Tibial artery (tissue), 4 donors: ENCODE results near the gene ICAM2.

ENCODE experiments used
- DNase-seq, 2 donors: peaks; one replicate each; pipeline ENCODE4 v3.0.0-alpha.2; 2019
- H3K27ac ChIP-seq, 2 donors: fragments of 200-600 bp; sonication (generic) in 1 of 2; 1 replicate in 1 of 2; 2 replicates in 1 of 2; pipeline ENCODE4 v1.5.1; 2018 to 2019; ENCODE audit warnings: mild to moderate bottlenecking in 1 of 2
- H3K27me3 ChIP-seq, 2 donors: fragments of 200-600 bp; sonication (generic) in 1 of 2; one replicate each; pipeline versions ENCODE4 v1.5.1 to v1.6.0; 2016 to 2019
- H3K36me3 ChIP-seq, 3 donors: fragments of 200-600 bp; sonication (generic) in 2 of 3; one replicate each; pipeline ENCODE4 v1.5.1; 2016 to 2019; ENCODE audit warnings: mild to moderate bottlenecking in 2 of 3
- H3K4me1 ChIP-seq, 4 donors: fragments of 200-600 bp; sonication (generic) in 2 of 4; 1 replicate in 3 of 4; 2 replicates in 1 of 4; pipeline ENCODE4 v1.5.1; 2016 to 2019
- H3K4me3 ChIP-seq, 2 donors: fragments of 200-600 bp; sonication (generic) in 1 of 2; 1 replicate in 1 of 2; 2 replicates in 1 of 2; pipeline ENCODE4 v1.5.1; 2018 to 2019; ENCODE audit warnings: mild to moderate bottlenecking in 2 of 2
- H3K9me3 ChIP-seq, 3 donors: fragments of 200-600 bp; sonication (generic) in 1 of 3; one replicate each; pipeline ENCODE4 v1.5.1; 2016 to 2019
- intact Hi-C: fragments of 100-400 bp; cut with DNase I; formaldehyde crosslinking; loops from one replicate; pipeline ENCODE4 v1.15.0; 2023; ENCODE audit warnings: low total_unique reads
- TF ChIP-seq, protein P1 (sequence below), 2 experiments: fragments of 200-600 bp in 1 of 2; fragments of 450-650 bp in 1 of 2; IDR thresholded peaks; one replicate each; pipeline ENCODE4 v1.5.1; 2017 to 2019; ENCODE audit warnings: antibody characterized with exemption in 2 of 2, mild to moderate bottlenecking in 1 of 2, moderate library complexity in 1 of 2

The ICAM2 gene

GRCh38 chr17:63997341-63998048 is 22.9 kb downstream of the ICAM2 start:
- H3K9me3 ChIP-seq, result no peaks in the 10 kb centered on the region
- TF ChIP-seq, protein P1, sequence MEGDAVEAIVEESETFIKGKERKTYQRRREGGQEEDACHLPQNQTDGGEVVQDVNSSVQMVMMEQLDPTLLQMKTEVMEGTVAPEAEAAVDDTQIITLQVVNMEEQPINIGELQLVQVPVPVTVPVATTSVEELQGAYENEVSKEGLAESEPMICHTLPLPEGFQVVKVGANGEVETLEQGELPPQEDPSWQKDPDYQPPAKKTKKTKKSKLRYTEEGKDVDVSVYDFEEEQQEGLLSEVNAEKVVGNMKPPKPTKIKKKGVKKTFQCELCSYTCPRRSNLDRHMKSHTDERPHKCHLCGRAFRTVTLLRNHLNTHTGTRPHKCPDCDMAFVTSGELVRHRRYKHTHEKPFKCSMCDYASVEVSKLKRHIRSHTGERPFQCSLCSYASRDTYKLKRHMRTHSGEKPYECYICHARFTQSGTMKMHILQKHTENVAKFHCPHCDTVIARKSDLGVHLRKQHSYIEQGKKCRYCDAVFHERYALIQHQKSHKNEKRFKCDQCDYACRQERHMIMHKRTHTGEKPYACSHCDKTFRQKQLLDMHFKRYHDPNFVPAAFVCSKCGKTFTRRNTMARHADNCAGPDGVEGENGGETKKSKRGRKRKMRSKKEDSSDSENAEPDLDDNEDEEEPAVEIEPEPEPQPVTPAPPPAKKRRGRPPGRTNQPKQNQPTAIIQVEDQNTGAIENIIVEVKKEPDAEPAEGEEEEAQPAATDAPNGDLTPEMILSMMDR (IDR thresholded peaks at IDR 0.05), result no peak
- H3K27ac ChIP-seq, result no peak overlapping the region
- DNase-seq, result peak in 1 of 2 donors; percentile 48
- peaks cover 0 to 21% (median 13%) of the 10 kb centered on the region in 4 donors for H3K4me1 ChIP-seq
- intact Hi-C loops, result loop anchor here (5.0 kb wide), 1 partner anchor 1760 kb away; no protein-coding TSS in a partner anchor
- no peaks in the 10 kb centered on the region for H3K36me3 ChIP-seq
- peaks cover 0 to 72% of the 10 kb centered on the region in 2 donors for H3K27me3 ChIP-seq
- peak overlapping the region; percentile 38 to 52 for H3K4me3 ChIP-seq

DNA sequence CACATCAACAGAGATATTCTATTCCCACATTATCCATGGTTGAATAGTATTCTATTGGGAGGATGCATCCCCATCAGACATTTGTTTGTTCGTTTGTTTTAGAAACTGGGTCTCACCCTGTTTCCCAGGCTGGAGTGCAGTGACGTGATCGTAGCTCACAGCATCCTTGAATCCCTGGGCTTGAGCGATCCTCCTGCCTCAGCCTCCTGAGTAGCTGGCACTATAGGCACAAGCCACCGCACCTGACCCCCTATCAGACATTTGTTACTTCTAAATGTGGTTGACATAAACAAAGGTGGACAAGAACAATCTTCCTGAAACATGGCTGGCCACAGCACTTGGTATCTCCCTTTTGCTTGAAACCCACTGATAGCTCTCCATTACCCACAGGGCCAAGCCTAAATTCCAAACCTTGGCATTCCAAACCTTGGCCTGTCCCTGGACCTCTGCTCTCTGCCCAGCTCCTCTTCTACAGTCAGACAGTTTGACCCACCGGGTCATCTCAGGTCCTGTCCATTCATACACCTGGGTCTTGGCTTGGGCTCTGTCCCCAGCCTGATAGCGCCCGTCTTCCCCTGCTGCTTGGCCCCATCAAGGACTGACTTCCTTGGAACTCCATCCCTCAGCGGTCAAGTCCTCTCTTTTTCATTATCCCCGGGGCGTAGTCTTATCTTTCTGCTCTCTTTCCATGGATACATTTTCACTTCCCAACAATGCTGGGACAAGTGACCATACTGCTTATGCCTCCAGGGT is 23.8 kb downstream of the ICAM2 start:
- Histone ChIP-seq H3K27me3 (peaks cover 0 to 73% of the 10 kb centered on the region in 2 donors), H3K36me3 (no peaks in the 10 kb centered on the region), H3K27ac (no peak overlapping the region), H3K4me1 (peaks cover 0 to 21% (median 13%) of the 10 kb centered on the region in 4 donors), H3K4me3 (no peak overlapping the region), H3K9me3 (no peaks in the 10 kb centered on the region)
- intact Hi-C loops, result loop anchor here (5.0 kb wide), 1 partner anchor 1761 kb away; no protein-coding TSS in a partner anchor
- TF ChIP-seq, protein P1 (IDR thresholded peaks at IDR 0.05), result no peak
- DNase-seq, result peak in 1 of 2 donors; percentile 33

- Histone ChIP-seq H3K27me3 (peaks cover 0 to 71% of the 10 kb centered on the region in 2 donors), H3K4me1 (peaks cover 0 to 21% (median 13%) of the 10 kb centered on the region in 4 donors), H3K4me3 (no peak overlapping the region), H3K27ac (no peak overlapping the region), H3K9me3 (no peaks in the 10 kb centered on the region), H3K36me3 (no peaks in the 10 kb centered on the region)
- TF ChIP-seq, protein P1 (IDR thresholded peaks at IDR 0.05), result no peak
- DNase-seq, result peak in 1 of 2 donors; percentile 25
- intact Hi-C loops, result loop anchor here (5.0 kb wide), 1 partner anchor 1762 kb away; no protein-coding TSS in a partner anchor
These were observed 24.8 kb downstream of the ICAM2 start for GRCh38 chr17:63995626-63996025.

GRCh38 chr17:63993368-63993985 is 27.0 kb downstream of the ICAM2 start:
- TF ChIP-seq, protein P1 (IDR thresholded peaks at IDR 0.05), result no peak
- no peak overlapping the region for H3K4me3 ChIP-seq
- H3K27ac ChIP-seq, result no peak overlapping the region
- peaks cover 0 to 20% (median 10%) of the 10 kb centered on the region in 4 donors for H3K4me1 ChIP-seq
- no peaks in the 10 kb centered on the region for H3K36me3 ChIP-seq
- intact Hi-C loops, result no loop called here
- H3K27me3 ChIP-seq, result peaks cover 0 to 71% of the 10 kb centered on the region in 2 donors
- no peaks in the 10 kb centered on the region for H3K9me3 ChIP-seq
- no peak for DNase-seq

DNA sequence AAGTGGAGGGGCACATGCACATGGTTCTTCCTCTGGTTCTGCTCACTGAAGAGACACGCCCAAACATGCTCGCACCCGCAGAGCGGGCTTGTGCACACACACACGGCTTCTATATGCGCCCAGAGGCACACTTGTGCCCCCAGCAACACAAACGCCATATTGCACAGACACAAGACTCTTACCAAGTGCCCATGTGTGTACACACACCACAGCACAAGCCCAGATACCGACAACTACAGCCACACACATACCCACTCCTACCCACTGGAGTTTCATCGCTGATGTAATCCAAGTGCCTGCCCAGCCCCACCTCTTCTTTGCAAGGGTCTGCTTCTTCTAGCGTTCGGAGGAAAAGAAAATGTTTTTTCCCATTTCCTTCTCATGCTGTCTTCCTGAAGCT is 28.8 kb downstream of the ICAM2 start:
- no peaks in the 10 kb centered on the region for H3K36me3 ChIP-seq
- TF ChIP-seq, protein P1 (IDR thresholded peaks at IDR 0.05), result no peak
- intact Hi-C loops, result no loop called here
- no peak overlapping the region for H3K27ac ChIP-seq
- peaks cover 0 to 14% (median 2%) of the 10 kb centered on the region in 4 donors for H3K4me1 ChIP-seq
- H3K9me3 ChIP-seq, result no peaks in the 10 kb centered on the region
- no peak overlapping the region for H3K4me3 ChIP-seq
- H3K27me3 ChIP-seq, result peaks cover 0 to 60% of the 10 kb centered on the region in 2 donors
- DNase-seq, result peak in 1 of 2 donors; percentile 25
